HFF-Myc (cell line): Measurements from ENCODE around the gene FAM234B.
"Not testable (repeated sequence)": the region's sequence is repeated elsewhere in the genome, so short reads cannot be mapped to it uniquely, and the experiment has no call there.

ENCODE experiments used
- DNase-seq: peaks from one replicate; pipeline ENCODE4 v3.0.0-alpha.2; 2011; ENCODE audit warnings: low read depth; ENCODE audit errors: extremely low read depth
- H3K4me3 ChIP-seq: replicated peaks from 2 replicates; pipeline ENCODE4 v1.5.1; 2011; ENCODE audit warnings: low read depth, mild to moderate bottlenecking, control low read depth, low read length
- TF ChIP-seq, protein P1 (sequence below): IDR thresholded peaks from 2 replicates; pipeline ENCODE4 v1.5.1; 2012; ENCODE audit warnings: mild to moderate bottlenecking, low read depth, low read length, control low read depth; ENCODE audit errors: missing control alignments

The FAM234B gene

DNA sequence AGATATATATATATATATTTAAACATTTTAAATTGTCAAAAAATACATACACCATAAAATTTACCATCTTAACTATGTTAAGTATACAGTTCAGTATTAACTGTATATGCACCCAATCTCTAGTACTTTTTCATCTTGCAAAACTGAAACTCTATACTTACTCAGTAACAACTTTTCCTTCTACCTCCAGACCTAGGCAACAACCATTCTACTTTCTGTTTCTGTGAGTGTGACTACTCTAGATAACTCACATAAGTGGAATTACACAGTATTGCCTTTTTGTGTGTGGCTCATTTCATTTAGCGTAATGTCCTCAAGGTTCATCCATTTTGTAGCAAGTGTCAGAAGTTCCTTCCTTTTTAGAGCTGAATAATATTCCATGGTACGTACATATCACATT, 8.2 kb downstream of the FAM234B start:
- TF ChIP-seq, protein P1, sequence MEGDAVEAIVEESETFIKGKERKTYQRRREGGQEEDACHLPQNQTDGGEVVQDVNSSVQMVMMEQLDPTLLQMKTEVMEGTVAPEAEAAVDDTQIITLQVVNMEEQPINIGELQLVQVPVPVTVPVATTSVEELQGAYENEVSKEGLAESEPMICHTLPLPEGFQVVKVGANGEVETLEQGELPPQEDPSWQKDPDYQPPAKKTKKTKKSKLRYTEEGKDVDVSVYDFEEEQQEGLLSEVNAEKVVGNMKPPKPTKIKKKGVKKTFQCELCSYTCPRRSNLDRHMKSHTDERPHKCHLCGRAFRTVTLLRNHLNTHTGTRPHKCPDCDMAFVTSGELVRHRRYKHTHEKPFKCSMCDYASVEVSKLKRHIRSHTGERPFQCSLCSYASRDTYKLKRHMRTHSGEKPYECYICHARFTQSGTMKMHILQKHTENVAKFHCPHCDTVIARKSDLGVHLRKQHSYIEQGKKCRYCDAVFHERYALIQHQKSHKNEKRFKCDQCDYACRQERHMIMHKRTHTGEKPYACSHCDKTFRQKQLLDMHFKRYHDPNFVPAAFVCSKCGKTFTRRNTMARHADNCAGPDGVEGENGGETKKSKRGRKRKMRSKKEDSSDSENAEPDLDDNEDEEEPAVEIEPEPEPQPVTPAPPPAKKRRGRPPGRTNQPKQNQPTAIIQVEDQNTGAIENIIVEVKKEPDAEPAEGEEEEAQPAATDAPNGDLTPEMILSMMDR: no peak
- H3K4me3 ChIP-seq: no peak overlapping the region
- no peak for DNase-seq

DNA sequence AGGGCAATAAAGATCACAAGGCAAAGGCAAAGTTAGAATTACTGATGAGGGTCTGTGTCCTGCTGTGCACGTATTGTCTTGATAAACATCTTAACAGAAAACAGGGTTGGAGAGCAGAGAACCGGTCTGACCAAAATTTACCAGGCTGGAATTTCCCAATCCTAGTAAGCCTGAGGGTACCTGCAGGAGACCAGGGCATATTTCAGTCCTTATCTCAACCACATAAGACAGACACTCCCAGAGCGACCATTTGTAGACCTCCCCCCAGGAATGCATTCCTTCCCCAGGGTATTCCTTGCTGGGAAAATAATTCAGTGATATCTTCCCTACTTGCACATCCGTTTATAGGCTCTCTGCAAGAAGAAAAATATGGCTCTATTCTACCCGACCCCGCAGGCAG, 9.4 kb downstream of the FAM234B start:
- not testable (repeated sequence) for DNase-seq, H3K4me3 ChIP-seq

- H3K4me3 ChIP-seq: no peak overlapping the region
- TF ChIP-seq, protein P1: no peak
- DNase-seq: no peak
Observed at GRCh38 chr12:13060581-13060980, 16.4 kb downstream of the FAM234B start.

DNA sequence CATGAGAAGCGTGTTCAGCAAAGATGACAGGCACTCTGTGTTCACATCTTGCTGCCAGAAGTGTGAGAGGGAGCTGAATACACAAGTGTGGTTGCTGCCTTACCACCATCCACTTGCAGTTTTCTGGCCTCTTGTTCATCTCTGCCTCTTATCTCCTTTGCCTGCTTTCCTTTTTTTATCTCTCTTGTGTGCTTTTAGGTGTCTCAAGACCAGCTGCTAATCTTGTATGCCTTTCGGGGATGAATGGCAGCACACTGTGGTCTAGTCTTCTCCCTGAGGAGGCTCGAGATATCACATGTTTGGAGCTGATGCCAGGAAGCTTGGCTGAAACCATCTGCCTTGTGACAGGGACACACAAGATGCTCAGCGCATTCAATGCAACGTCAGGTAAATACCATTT, 17.2 kb downstream of the FAM234B start:
- no peak overlapping the region for H3K4me3 ChIP-seq
- no peak for DNase-seq
- TF ChIP-seq, protein P1: no peak

DNA sequence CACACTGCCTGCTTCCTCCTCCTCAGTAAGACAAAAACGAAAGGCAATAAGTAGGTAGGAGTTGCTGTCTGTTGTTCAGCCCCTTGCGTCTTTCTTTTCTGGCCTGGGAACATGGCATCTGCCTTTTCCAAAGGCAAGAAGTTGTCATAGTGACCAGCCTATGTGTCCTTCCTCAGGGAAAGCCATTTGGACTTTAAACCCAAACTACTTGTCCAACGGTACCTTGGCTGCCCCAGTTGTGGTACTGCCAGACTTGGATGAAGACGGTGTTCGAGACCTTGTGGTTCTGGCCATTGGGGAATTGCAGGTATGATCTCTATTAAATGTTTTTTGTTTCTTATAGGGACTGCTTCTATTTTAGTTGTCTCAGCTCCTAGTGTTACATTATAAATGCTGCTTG, 18.5 kb downstream of the FAM234B start:
- H3K4me3 ChIP-seq: no peak overlapping the region
- TF ChIP-seq, protein P1: no peak
- DNase-seq: no peak

DNA sequence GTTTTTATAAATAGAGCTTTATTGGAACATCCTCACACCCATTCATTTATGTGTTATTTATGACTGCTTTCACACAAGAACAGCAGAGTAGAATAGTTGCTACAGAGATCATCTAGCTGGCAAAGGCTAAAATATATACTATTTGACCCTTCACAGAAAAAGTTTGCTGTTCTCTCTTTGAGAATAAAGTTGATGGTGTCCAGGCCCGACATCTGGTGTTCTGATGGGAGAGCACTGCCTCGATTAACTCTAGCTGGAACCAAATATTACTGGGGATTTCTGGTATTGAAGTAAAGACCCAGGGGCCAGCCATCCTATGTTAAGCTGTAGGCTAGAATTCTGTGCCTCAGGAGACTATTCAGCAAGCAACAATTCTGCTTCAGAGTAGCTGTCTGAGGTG, 21.8 kb downstream of the FAM234B start:
- no peak overlapping the region for H3K4me3 ChIP-seq
- TF ChIP-seq, protein P1: no peak
- no peak for DNase-seq

DNA sequence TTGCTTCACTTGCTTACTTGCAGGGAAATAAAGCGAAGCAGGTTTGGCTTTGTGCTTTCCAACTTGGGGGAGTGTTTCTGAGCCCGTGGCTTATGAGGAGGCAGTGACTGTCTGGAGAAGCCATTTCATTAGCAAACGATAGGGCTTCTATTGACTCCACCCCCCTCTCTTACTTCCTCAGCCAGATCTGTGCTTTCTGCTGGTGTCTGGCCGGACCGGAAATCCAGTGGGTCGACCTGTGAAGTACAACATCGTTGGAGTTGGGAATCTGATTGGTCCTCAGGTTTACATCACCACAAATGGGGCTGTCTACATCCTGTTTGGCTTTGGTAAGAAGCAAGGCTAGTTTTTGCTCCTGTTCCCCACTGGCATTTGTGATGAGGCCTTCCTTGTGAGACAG, 22.3 kb downstream of the FAM234B start:
- no peak overlapping the region for H3K4me3 ChIP-seq
- TF ChIP-seq, protein P1: no peak
- DNase-seq: no peak
